Panc1 (cell line): ENCODE data around the gene ADARB1.

ENCODE experiments used
- CTCF ChIP-seq: fragments of 450-650 bp; IDR thresholded peaks from 2 replicates; pipeline ENCODE4 v1.5.1; 2017; ENCODE audit warnings: mild to moderate bottlenecking
- REST ChIP-seq, 2 experiments: IDR thresholded peaks; 2 replicates each; pipeline ENCODE4 v1.6.1; 2011 to 2012; ENCODE audit warnings: low read depth in 2 of 2, control low read depth in 1 of 2, low read length in 1 of 2, mild to moderate bottlenecking in 1 of 2, moderate library complexity in 1 of 2; ENCODE audit not compliant: insufficient read depth in 1 of 2
- SIN3A ChIP-seq: IDR thresholded peaks from 2 replicates; pipeline ENCODE4 v1.6.1; 2012; ENCODE audit warnings: low read depth, mild to moderate bottlenecking, low read length, moderate library complexity, borderline replicate concordance; ENCODE audit not compliant: insufficient read depth

GRCh38 chr21:45053561-45054226 is 20.7 kb upstream of the ADARB1 start:
- TF ChIP-seq CTCF = no peak
- no peak for TF ChIP-seq REST (IDR thresholded peaks at IDR 0.05; ENCODE audit: insufficient read depth in 1 of 2, low read depth in 2 of 2, low read length in 1 of 2)
- TF ChIP-seq SIN3A = no peak
